GM18868 (cell line): ENCODE results near the gene DENND1C.
A peak's percentile ranks its signal among the peaks of the same experiment; 100 is the strongest.

Source experiments
- ATAC-seq: cut with Tn5 transposase; IDR thresholded peaks from one replicate; pipeline ENCODE4 v1.9.1; 2021; ENCODE audit warnings: mild to moderate bottlenecking, moderate library complexity; ENCODE audit not compliant: unreplicated experiment

Gene DENND1C

GRCh38 chr19:6480848-6481415 lies 655 bp downstream of the DENND1C start:
- no peak for ATAC-seq

GRCh38 chr19:6479836-6480398 lies 1.7 kb downstream of the DENND1C start:
- no peak for ATAC-seq

GRCh38 chr19:6478815-6479214 lies 2.8 kb downstream of the DENND1C start:
- ATAC-seq: no peak

GRCh38 chr19:6476896-6477431 lies 4.6 kb downstream of the DENND1C start:
- no peak for ATAC-seq

GRCh38 chr19:6476155-6476895 lies 5.3 kb downstream of the DENND1C start:
- ATAC-seq: no peak

- no peak for ATAC-seq
These were observed 6.1 kb downstream of the DENND1C start for GRCh38 chr19:6475321-6476108.

GRCh38 chr19:6473647-6474046 lies 7.9 kb downstream of the DENND1C start:
- no peak for ATAC-seq

GRCh38 chr19:6472713-6473112 lies 8.9 kb downstream of the DENND1C start:
- no peak for ATAC-seq

GRCh38 chr19:6471076-6471475 lies 10.5 kb downstream of the DENND1C start:
- ATAC-seq: no peak

- ATAC-seq: no peak
These were observed 11.4 kb downstream of the DENND1C start for GRCh38 chr19:6470173-6470572.

GRCh38 chr19:6467384-6467783 lies 14.2 kb downstream of the DENND1C start:
- ATAC-seq: no peak

GRCh38 chr19:6466526-6467248 lies 14.9 kb downstream of the DENND1C start:
- no peak for ATAC-seq

GRCh38 chr19:6465663-6466062 lies 15.9 kb downstream of the DENND1C start:
- ATAC-seq: no peak

GRCh38 chr19:6465006-6465405 lies 16.6 kb downstream of the DENND1C start:
- ATAC-seq: no peak

- ATAC-seq: no peak
These were observed 17.3 kb downstream of the DENND1C start, which contains the start of gene CRB3 for GRCh38 chr19:6464070-6464873. Gene CRB3 (plus strand): TSS chr19:6464271. CDS start chr19:6464702, 431 bp downstream.

GRCh38 chr19:6460099-6460884 lies 21.3 kb downstream of the DENND1C start:
- ATAC-seq: peak; percentile 71

- ATAC-seq: no peak
These were observed 22.1 kb downstream of the DENND1C start, which contains the start of gene SLC25A23 for GRCh38 chr19:6459262-6460098. Gene SLC25A23 (minus strand): TSS chr19:6459792. CDS start chr19:6459628, 164 bp downstream.

GRCh38 chr19:6458695-6459261 lies 22.8 kb downstream of the DENND1C start:
- ATAC-seq: no peak
